Mesendoderm (in vitro differentiated cells): ENCODE measurements around the gene AK4.

Source experiments
- DNase-seq: peaks from one replicate; pipeline ENCODE4 v3.0.0; 2013
- H2AK5ac ChIP-seq: 2 replicates; pipeline ENCODE4 v1.6.1; 2013; ENCODE audit warnings: low read length, inconsistent platforms
- H2BK120ac ChIP-seq: 2 replicates; pipeline ENCODE4 v1.6.1; 2013; ENCODE audit warnings: low read depth, mild to moderate bottlenecking, low read length, moderate library complexity, mixed read lengths
- H2BK15ac ChIP-seq: replicated peaks from 2 replicates; pipeline ENCODE4 v1.6.1; 2013; ENCODE audit warnings: low read depth, mild to moderate bottlenecking, moderate library complexity
- H2BK5ac ChIP-seq: 2 replicates; pipeline ENCODE4 v1.6.1; 2013; ENCODE audit warnings: low read length, inconsistent platforms
- H3K18ac ChIP-seq: 2 replicates; pipeline ENCODE4 v1.6.1; 2013; ENCODE audit warnings: mild to moderate bottlenecking, low read length, mixed read lengths
- H3K23ac ChIP-seq: one replicate; pipeline ENCODE4 v1.6.1; 2013; ENCODE audit warnings: low read length
- H3K27ac ChIP-seq: 2 replicates; pipeline ENCODE4 v1.5.1; 2013; ENCODE audit warnings: low read depth, mild to moderate bottlenecking, inconsistent platforms, low read length, moderate library complexity
- H3K27me3 ChIP-seq: 2 replicates; pipeline ENCODE4 v1.6.1; 2013; ENCODE audit warnings: low read length, control low read depth, mild to moderate bottlenecking, inconsistent platforms; ENCODE audit not compliant: insufficient read depth, poor library complexity
- H3K36me3 ChIP-seq: 2 replicates; pipeline ENCODE4 v1.6.1; 2013; ENCODE audit warnings: low read length, inconsistent platforms; ENCODE audit not compliant: control insufficient read depth, insufficient read depth
- H3K4ac ChIP-seq: one replicate; pipeline ENCODE4 v1.6.1; 2013; ENCODE audit warnings: low read depth, mild to moderate bottlenecking, low read length, moderate library complexity
- H3K4me1 ChIP-seq: 2 replicates; pipeline ENCODE4 v1.6.1; 2013; ENCODE audit warnings: low read depth, low read length, inconsistent platforms; ENCODE audit not compliant: control insufficient read depth
- H3K4me2 ChIP-seq: 2 replicates; pipeline ENCODE4 v1.6.1; 2013; ENCODE audit warnings: low read length
- H3K4me3 ChIP-seq: 2 replicates; pipeline ENCODE4 v1.5.1; 2013; ENCODE audit warnings: mild to moderate bottlenecking, low read length
- H3K56ac ChIP-seq: one replicate; pipeline ENCODE4 v1.6.1; 2013; ENCODE audit warnings: low read length
- H3K79me1 ChIP-seq: 2 replicates; pipeline ENCODE4 v1.6.1; 2013; ENCODE audit warnings: low read length, inconsistent platforms
- H3K79me2 ChIP-seq: 2 replicates; pipeline ENCODE4 v1.6.1; 2013; ENCODE audit warnings: mild to moderate bottlenecking, low read length; ENCODE audit not compliant: control insufficient read depth, insufficient read depth
- H3K9ac ChIP-seq: 2 replicates; pipeline ENCODE4 v1.6.1; 2013; ENCODE audit warnings: low read length, inconsistent platforms
- H4K5ac ChIP-seq: one replicate; pipeline ENCODE4 v1.6.1; 2013; ENCODE audit warnings: low read length
- H4K8ac ChIP-seq: one replicate; pipeline ENCODE4 v1.6.1; 2013; ENCODE audit warnings: low read depth, mild to moderate bottlenecking, control low read depth, low read length, moderate library complexity
- WGBS: extraction: QIAGEN DNeasy Blood & Tissue Kit; methylation state at CpG from one replicate; pipeline ENCODE4 v1.1.7; 2013; ENCODE audit warnings: low lambda C conversion rate, missing lambda C conversion rate; ENCODE audit not compliant: insufficient coverage; ENCODE audit errors: extremely low coverage; 5-methylcytosine and 5-hydroxymethylcytosine counted together

AK4 gene

DNA sequence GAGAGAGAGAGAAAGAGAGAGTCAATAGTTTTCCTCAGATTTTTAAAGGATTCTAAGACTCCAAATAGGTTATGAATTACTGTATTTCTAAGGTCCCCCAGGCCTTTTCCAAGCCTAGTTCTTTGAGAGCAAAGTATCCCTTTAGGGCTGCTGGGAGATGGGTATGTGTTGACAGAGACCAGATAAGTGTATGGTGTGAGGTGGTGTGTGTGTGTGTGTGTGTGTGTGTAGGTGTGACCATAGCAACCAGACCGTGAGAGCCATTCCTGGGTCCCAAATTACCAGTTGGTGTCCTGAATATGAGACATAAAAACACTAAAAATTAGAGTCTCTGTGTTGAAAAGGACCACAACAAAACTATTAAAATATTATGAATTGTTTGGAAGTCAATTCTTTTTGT is 119.7 kb downstream of the AK4 start:
- no CpG with 5 or more reads among the region's 1 CpG for WGBS

DNA sequence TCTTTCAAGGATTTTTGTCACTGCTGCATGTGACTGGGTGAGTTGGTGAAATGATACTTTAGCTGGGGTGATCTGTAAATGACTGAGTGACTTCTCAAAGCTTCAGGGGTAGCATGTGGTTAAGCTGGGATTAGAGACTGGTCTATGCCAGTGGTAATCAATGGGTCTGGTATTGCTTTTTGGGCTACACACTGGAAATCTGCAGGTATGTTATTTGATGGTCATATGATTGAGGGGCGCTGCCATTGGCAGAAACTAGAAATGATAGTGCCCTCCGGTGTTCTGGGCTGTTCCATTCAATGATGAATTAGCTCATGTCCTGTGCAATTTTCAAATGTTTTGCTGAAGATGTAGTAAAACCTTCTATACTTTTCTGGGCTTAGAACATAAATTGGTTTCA is 121.6 kb downstream of the AK4 start:
- no peak overlapping the region for H2AK5ac ChIP-seq
- no peaks in the 10 kb centered on the region for H3K27me3 ChIP-seq
- H4K8ac ChIP-seq = no peak overlapping the region
- no peak overlapping the region for H3K27ac ChIP-seq
- no peaks in the 10 kb centered on the region for H3K36me3 ChIP-seq
- H2BK120ac ChIP-seq = no peak overlapping the region
- H3K4me2 ChIP-seq = no peak overlapping the region
- H2BK5ac ChIP-seq = no peak overlapping the region
- H3K79me2 ChIP-seq = no peaks in the 10 kb centered on the region
- no peaks in the 10 kb centered on the region for H3K4me1 ChIP-seq
- H3K4me3 ChIP-seq = no peak overlapping the region
- H4K5ac ChIP-seq = no peak overlapping the region
- no peaks in the 10 kb centered on the region for H3K79me1 ChIP-seq
- WGBS = no CpG with 5 or more reads among the region's 2 CpGs
- no peak overlapping the region for H3K4ac ChIP-seq
- no peak overlapping the region for H3K23ac ChIP-seq
- H3K18ac ChIP-seq = no peak overlapping the region
- H3K9ac ChIP-seq = no peak overlapping the region
- no peak for DNase-seq
- H2BK15ac ChIP-seq = no peak overlapping the region
- no peak overlapping the region for H3K56ac ChIP-seq

More for the DNA sequence above, 119.7 kb downstream of the AK4 start:
- peak; percentile 61 for DNase-seq
- Histone ChIP-seq H3K4me1 (peaks cover 2% of the 10 kb centered on the region), H3K79me2 (no peaks in the 10 kb centered on the region), H2BK15ac (no peak overlapping the region), H3K36me3 (no peaks in the 10 kb centered on the region), H3K4ac (no peak overlapping the region), H3K18ac (no peak overlapping the region), H3K27ac (no peak overlapping the region), H2BK120ac (no peak overlapping the region), H3K27me3 (no peaks in the 10 kb centered on the region), H3K4me2 (no peak overlapping the region), H2AK5ac (no peak overlapping the region), H3K23ac (no peak overlapping the region), H3K4me3 (no peak overlapping the region), H3K56ac (no peak overlapping the region), H2BK5ac (no peak overlapping the region), H3K79me1 (no peaks in the 10 kb centered on the region), H3K9ac (no peak overlapping the region), H4K8ac (no peak overlapping the region), H4K5ac (no peak overlapping the region)

- Histone ChIP-seq H2BK15ac (no peak overlapping the region), H2BK120ac (no peak overlapping the region), H3K27me3 (no peaks in the 10 kb centered on the region), H3K79me2 (no peaks in the 10 kb centered on the region), H4K8ac (no peak overlapping the region), H3K4ac (peak overlapping the region; percentile 16), H3K36me3 (no peaks in the 10 kb centered on the region), H3K4me1 (peaks cover 7% of the 10 kb centered on the region), H4K5ac (no peak overlapping the region), H3K4me2 (no peak overlapping the region), H2AK5ac (no peak overlapping the region), H3K23ac (no peak overlapping the region), H3K9ac (no peak overlapping the region), H3K27ac (no peak overlapping the region), H3K56ac (no peak overlapping the region), H2BK5ac (no peak overlapping the region), H3K4me3 (no peak overlapping the region), H3K18ac (peak overlapping the region; percentile 80), H3K79me1 (no peaks in the 10 kb centered on the region)
- DNase-seq = no peak
- WGBS = no CpG with 5 or more reads among the region's 1 CpG
These were observed 128.4 kb downstream of the AK4 start for GRCh38 chr1:65276197-65276939.

- peak; percentile 66 for DNase-seq
- Histone ChIP-seq H3K36me3 (no peaks in the 10 kb centered on the region), H3K4me3 (no peak overlapping the region), H2BK120ac (no peak overlapping the region), H3K23ac (no peak overlapping the region), H3K9ac (no peak overlapping the region), H3K18ac (peak overlapping the region; percentile 80), H4K8ac (no peak overlapping the region), H3K4me2 (no peak overlapping the region), H4K5ac (no peak overlapping the region), H3K4ac (no peak overlapping the region), H2BK15ac (no peak overlapping the region), H3K56ac (peak overlapping the region; percentile 49), H3K27me3 (no peaks in the 10 kb centered on the region), H2AK5ac (no peak overlapping the region), H3K27ac (peak overlapping the region; percentile 10), H2BK5ac (no peak overlapping the region), H3K79me2 (no peaks in the 10 kb centered on the region), H3K79me1 (no peaks in the 10 kb centered on the region), H3K4me1 (peaks cover 7% of the 10 kb centered on the region)
- no CpG with 5 or more reads among the region's 10 CpGs for WGBS
These were observed 129.8 kb downstream of the AK4 start for GRCh38 chr1:65277605-65278347.

DNA sequence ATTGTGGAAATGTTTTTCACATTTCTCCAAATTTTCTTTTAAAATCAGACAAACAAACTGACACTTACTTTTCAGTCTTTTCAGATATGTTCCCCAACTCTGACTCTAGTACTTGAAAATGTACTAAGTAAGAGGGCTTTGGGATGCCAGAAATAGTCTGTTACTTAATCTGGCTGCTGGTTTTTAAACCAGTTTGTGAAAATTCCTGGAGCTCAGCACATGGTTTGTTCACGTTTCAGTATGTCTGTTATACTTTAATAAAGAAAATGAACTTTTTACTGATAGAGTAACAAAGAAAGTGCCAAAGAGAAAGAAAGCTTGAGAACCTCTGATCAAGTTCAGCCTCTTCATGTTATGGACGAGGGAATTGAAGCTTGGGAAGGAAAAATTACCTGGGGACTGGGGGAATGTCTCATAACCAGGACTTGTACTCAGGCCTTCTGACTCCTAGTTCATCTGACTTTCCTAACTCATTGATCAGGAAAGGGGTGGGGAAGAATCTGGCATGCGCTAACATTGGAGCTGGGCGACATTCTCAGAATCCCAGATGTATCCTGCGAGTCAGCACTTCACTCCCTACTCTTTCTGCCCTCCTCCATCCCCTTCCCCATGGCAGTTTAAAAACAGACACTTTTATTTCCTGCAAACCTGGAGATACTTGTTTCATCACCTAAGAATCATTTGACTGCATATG is 130.5 kb downstream of the AK4 start:
- WGBS = no CpG with 5 or more reads among the region's 5 CpGs
- no peak overlapping the region for H3K4ac ChIP-seq
- H2BK5ac ChIP-seq = no peak overlapping the region
- peak overlapping the region; percentile 20 for H3K56ac ChIP-seq
- no peaks in the 10 kb centered on the region for H3K36me3 ChIP-seq
- H3K79me2 ChIP-seq = no peaks in the 10 kb centered on the region
- no peak overlapping the region for H3K4me3 ChIP-seq
- peak; percentile 71 for DNase-seq
- no peaks in the 10 kb centered on the region for H3K27me3 ChIP-seq
- H3K4me2 ChIP-seq = peak overlapping the region; percentile 27
- H3K18ac ChIP-seq = peak overlapping the region; percentile 9
- no peak overlapping the region for H4K5ac ChIP-seq
- H2AK5ac ChIP-seq = no peak overlapping the region
- no peak overlapping the region for H3K9ac ChIP-seq
- H3K23ac ChIP-seq = no peak overlapping the region
- H3K79me1 ChIP-seq = no peaks in the 10 kb centered on the region
- peaks cover 7% of the 10 kb centered on the region for H3K4me1 ChIP-seq
- no peak overlapping the region for H3K27ac ChIP-seq
- no peak overlapping the region for H2BK120ac ChIP-seq
- H4K8ac ChIP-seq = no peak overlapping the region
- H2BK15ac ChIP-seq = no peak overlapping the region
